PFSK-1 (cell line): ENCODE measurements around the gene SFN.

Source experiments
- FOXP2 ChIP-seq: optimal IDR thresholded peaks from 2 replicates; pipeline ENCODE3; 2011; ENCODE audit warnings: borderline replicate concordance, control low read depth, inconsistent platforms; ENCODE audit not compliant: insufficient read depth; ENCODE audit errors: extremely low read length, extremely low read depth
- POLR2AphosphoS5 ChIP-seq: IDR thresholded peaks from 2 replicates; pipeline ENCODE4 v1.6.1; 2012; ENCODE audit warnings: low read depth, mild to moderate bottlenecking, control low read depth, low read length, moderate library complexity
- SIN3A ChIP-seq: IDR thresholded peaks from 2 replicates; pipeline ENCODE4 v1.6.1; 2012; ENCODE audit warnings: mild to moderate bottlenecking, low read length, moderate library complexity, borderline replicate concordance; ENCODE audit not compliant: insufficient read depth
- TAF1 ChIP-seq: IDR thresholded peaks from 2 replicates; pipeline ENCODE4 v1.6.1; 2012; ENCODE audit warnings: low read length, control low read depth, borderline replicate concordance; ENCODE audit not compliant: insufficient read depth
- TF ChIP-seq, protein P1 (sequence below), 2 experiments: IDR thresholded peaks; 2 replicates each; pipeline versions ENCODE4 v1.6.1 to v1.8.0; 2011 to 2012; ENCODE audit warnings: low read depth in 2 of 2, low read length in 2 of 2, control low read depth in 1 of 2, inconsistent platforms in 1 of 2, mild to moderate bottlenecking in 1 of 2, moderate library complexity in 1 of 2; ENCODE audit not compliant: insufficient read depth in 1 of 2

SFN gene

DNA sequence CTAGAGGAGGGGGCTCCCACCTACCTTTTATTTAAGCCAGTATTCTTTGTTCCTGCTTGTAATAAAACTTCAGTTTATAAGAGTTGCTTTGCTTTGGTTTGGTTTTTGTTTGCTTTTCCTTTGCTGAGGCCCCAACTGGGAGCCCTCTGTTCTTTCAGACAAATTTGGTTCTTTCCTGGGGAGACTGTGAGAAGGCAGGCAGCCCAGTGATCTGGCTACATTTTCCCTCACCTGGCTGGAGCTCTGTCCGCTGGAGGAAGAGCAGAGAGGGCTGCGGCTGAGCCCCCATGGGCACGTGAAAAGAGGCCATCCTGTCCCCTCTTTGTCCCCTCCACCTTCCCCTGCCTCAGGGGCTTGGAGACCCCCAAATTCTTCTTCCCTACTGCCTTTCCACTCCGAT, 7.3 kb upstream of the SFN start:
- TF ChIP-seq, protein P1, sequence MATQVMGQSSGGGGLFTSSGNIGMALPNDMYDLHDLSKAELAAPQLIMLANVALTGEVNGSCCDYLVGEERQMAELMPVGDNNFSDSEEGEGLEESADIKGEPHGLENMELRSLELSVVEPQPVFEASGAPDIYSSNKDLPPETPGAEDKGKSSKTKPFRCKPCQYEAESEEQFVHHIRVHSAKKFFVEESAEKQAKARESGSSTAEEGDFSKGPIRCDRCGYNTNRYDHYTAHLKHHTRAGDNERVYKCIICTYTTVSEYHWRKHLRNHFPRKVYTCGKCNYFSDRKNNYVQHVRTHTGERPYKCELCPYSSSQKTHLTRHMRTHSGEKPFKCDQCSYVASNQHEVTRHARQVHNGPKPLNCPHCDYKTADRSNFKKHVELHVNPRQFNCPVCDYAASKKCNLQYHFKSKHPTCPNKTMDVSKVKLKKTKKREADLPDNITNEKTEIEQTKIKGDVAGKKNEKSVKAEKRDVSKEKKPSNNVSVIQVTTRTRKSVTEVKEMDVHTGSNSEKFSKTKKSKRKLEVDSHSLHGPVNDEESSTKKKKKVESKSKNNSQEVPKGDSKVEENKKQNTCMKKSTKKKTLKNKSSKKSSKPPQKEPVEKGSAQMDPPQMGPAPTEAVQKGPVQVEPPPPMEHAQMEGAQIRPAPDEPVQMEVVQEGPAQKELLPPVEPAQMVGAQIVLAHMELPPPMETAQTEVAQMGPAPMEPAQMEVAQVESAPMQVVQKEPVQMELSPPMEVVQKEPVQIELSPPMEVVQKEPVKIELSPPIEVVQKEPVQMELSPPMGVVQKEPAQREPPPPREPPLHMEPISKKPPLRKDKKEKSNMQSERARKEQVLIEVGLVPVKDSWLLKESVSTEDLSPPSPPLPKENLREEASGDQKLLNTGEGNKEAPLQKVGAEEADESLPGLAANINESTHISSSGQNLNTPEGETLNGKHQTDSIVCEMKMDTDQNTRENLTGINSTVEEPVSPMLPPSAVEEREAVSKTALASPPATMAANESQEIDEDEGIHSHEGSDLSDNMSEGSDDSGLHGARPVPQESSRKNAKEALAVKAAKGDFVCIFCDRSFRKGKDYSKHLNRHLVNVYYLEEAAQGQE (IDR thresholded peaks at IDR 0.05; ENCODE audit: insufficient read depth in 1 of 2, low read depth in 2 of 2, low read length in 2 of 2) = no peak
- no peak for TF ChIP-seq TAF1
- no peak for TF ChIP-seq FOXP2
- no peak for TF ChIP-seq POLR2AphosphoS5

DNA sequence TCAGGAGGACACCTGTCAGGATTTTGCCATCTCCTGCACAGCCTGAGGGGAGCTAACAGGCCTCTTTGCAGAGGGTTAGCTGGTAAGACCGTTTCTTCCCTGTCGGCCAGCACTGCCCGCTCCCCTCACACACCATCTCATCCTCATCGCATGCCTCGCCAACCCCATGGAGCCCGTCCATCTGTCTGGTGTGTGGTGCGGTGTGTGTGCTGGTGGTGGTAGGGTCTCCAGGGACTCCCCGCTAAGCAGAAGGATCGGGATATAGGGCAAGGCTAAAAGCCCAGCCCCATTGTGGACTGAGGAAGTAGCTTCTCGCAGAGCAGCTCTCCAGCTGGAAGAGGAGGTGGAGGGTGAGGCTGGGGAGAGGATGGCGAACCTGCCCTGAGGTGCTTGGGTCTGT, 6.8 kb upstream of the SFN start:
- TF ChIP-seq TAF1 (no peak), POLR2AphosphoS5 (peak; percentile 35; the same call in 1 of the 2 replicates), FOXP2 (no peak)
- TF ChIP-seq, protein P1 (IDR thresholded peaks at IDR 0.05; ENCODE audit: insufficient read depth in 1 of 2, low read depth in 2 of 2, low read length in 2 of 2) = no peak

DNA sequence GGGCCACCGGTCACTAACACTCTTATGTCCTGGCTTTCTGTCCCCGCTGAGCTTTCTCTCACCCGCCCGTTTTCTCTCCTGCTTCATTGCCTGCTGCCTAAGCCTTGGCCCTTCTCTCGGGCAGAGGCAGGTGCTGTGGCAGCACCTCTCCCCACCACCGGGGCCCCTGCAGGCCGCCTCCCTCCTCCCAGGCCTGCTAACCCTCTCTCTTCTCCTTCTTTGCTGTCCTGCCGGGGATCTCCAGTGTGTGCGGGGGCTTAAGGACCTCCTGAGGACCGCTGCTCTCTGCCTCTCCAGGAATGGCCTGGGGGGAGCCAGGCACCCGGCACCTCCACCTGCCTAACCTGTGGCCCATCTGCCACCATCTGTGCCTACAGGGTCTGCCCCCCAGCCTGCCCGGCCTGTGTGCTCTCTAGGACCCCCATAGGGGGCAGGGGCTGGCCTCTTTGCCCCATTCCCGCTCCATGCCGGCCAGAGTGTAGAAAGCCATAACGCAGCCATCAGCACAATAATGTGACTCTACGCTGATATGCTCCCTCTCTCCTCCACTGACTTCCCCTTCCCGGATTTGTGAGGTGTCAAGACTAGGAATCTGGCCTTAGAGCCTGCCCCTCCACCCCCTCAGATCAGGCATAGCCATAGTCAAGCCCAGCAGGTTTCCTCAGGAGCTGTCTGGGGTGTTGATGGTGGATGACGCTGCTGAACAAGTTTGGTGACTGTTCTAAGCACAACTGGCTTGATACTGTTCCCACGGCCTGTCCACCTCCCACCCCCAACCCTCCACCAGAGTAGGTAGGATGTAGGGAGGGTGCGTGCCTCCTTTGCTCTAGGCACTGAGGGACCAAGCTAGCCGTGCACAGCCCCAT, 6.1 kb upstream of the SFN start:
- TF ChIP-seq, protein P1 (IDR thresholded peaks at IDR 0.05; ENCODE audit: insufficient read depth in 1 of 2, low read depth in 2 of 2, low read length in 2 of 2) = no peak
- TF ChIP-seq FOXP2 (no peak), SIN3A (no peak), POLR2AphosphoS5 (no peak), TAF1 (no peak)

DNA sequence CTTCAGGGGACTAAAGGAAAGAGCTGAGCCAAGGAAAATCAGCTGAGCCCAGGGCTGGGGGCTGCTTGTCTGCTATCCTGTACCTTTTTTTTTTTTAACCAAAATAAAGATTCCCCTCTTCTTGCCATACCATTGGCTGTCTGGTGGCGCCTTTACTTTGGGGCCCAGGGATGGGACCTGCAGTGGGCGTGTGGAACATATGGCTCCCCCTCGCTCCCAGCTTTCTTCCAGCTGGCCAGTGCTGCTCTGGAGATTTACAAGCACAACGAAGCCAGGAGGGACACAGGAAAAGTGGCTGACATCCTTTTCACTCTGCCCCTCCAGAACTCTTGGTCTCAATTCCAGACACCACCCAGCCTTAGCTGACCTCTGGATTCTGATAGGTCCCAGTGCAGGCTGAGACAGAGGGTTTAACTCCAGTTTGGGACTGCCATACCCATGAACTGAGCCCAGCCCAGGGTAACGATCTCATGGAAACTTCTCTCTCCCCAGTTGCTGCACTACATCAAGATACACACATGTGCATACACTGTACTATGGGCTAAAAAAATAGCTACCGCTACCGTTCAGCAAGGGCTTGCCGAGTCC, 5.4 kb upstream of the SFN start:
- TF ChIP-seq, protein P1 (IDR thresholded peaks at IDR 0.05; ENCODE audit: insufficient read depth in 1 of 2, low read depth in 2 of 2, low read length in 2 of 2) = no peak
- TF ChIP-seq SIN3A (no peak), POLR2AphosphoS5 (no peak), TAF1 (no peak), FOXP2 (no peak)
